Naive thymus-derived CD4-positive, alpha-beta T cell (primary cell): Measurements from ENCODE around the gene DLD. TPM values are rescaled to one million over a fixed set of nuclear protein-coding genes. Genes with fewer than 3 reads are reported as not detected.

Experiments
- ATAC-seq: fragments of 150-1000 bp; cut with Tn5 transposase; 2 replicates; pipeline ENCODE4 v1.10.0; 2021; ENCODE audit warnings: mild to moderate bottlenecking, moderate library complexity
- CTCF ChIA-PET: fragments of 350-600 bp; sonication (Branson Sonifier 250); formaldehyde crosslinking; loops from one replicate; lab custom pipeline; 2021; ENCODE audit warnings: antibody characterized with exemption; lab: Charles Lee
- POLR2A ChIA-PET: fragments of 350-600 bp; sonication (Branson Sonifier 250); formaldehyde crosslinking; loops from one replicate; lab custom pipeline; 2021; ENCODE audit warnings: antibody characterized with exemption, inconsistent platforms; lab: Charles Lee
- DNase-seq, 9 donors: peaks; one replicate each; pipeline versions ENCODE4 v3.0.0 to v3.0.0-alpha.2; 2020 to 2022; ENCODE audit warnings: mixed read lengths in 1 of 9
- H3K27ac ChIP-seq: one replicate; pipeline ENCODE4 v1.7.0; 2013; ENCODE audit warnings: mild to moderate bottlenecking, low read depth, low read length, moderate library complexity
- H3K27me3 ChIP-seq, 2 donors: one replicate each; pipeline ENCODE4 v1.7.0; 2013; ENCODE audit warnings: low read length in 2 of 2, mild to moderate bottlenecking in 2 of 2, moderate library complexity in 2 of 2; ENCODE audit not compliant: control insufficient read depth in 2 of 2, insufficient read depth in 2 of 2
- H3K36me3 ChIP-seq, 3 experiments: 1 replicate in 2 of 3; 2 replicates in 1 of 3; pipeline ENCODE4 v1.7.0; 2013; ENCODE audit warnings: low read length in 3 of 3, mild to moderate bottlenecking in 3 of 3, moderate library complexity in 1 of 3; ENCODE audit not compliant: insufficient read depth in 3 of 3, control insufficient read depth in 2 of 3
- H3K4me1 ChIP-seq, 2 donors: one replicate each; pipeline ENCODE4 v1.7.0; 2013; ENCODE audit warnings: low read length in 2 of 2, mild to moderate bottlenecking in 2 of 2, moderate library complexity in 1 of 2; ENCODE audit not compliant: control insufficient read depth in 2 of 2, insufficient read depth in 2 of 2
- H3K4me3 ChIP-seq: 2 replicates; pipeline ENCODE4 v1.7.0; 2013; ENCODE audit warnings: mild to moderate bottlenecking, low read length
- H3K9me3 ChIP-seq, 3 experiments: 1 replicate in 2 of 3; 2 replicates in 1 of 3; pipeline ENCODE4 v1.7.0; 2013; ENCODE audit warnings: low read length in 3 of 3; ENCODE audit not compliant: control insufficient read depth in 2 of 3
- H3K27ac Mint-ChIP-seq, 9 donors: one replicate each; pipeline ENCODE4 v1.8.0; 2020 to 2022; ENCODE audit warnings: mixed read lengths in 9 of 9, mild to moderate bottlenecking in 8 of 9, moderate library complexity in 5 of 9, inconsistent platforms in 2 of 9
- H3K27me3 Mint-ChIP-seq, 5 donors: one replicate each; pipeline ENCODE4 v1.8.0; 2021 to 2022; ENCODE audit warnings: mixed read lengths in 5 of 5, mild to moderate bottlenecking in 1 of 5
- H3K36me3 Mint-ChIP-seq, 5 donors: one replicate each; pipeline ENCODE4 v1.8.0; 2020 to 2022; ENCODE audit warnings: mixed read lengths in 5 of 5, mild to moderate bottlenecking in 3 of 5, inconsistent platforms in 1 of 5
- H3K4me1 Mint-ChIP-seq, 7 donors: one replicate each; pipeline ENCODE4 v1.8.0; 2020 to 2022; ENCODE audit warnings: mixed read lengths in 7 of 7, mild to moderate bottlenecking in 3 of 7, inconsistent platforms in 1 of 7
- H3K4me3 Mint-ChIP-seq, 10 donors: one replicate each; pipeline ENCODE4 v1.8.0; 2020 to 2022; ENCODE audit warnings: mild to moderate bottlenecking in 10 of 10, mixed read lengths in 10 of 10, moderate library complexity in 6 of 10, inconsistent platforms in 2 of 10
- H3K9me3 Mint-ChIP-seq, 11 donors: one replicate each; pipeline ENCODE4 v1.8.0; 2020 to 2022; ENCODE audit warnings: mixed read lengths in 11 of 11, mild to moderate bottlenecking in 4 of 11, inconsistent platforms in 1 of 11, moderate library complexity in 1 of 11
- intact Hi-C, 2 donors: fragments of 100-400 bp; cut with micrococcal nuclease; formaldehyde crosslinking; loops; one replicate each; pipeline ENCODE4 v1.15.1; 2023
- polyA plus RNA-seq, 2 donors: library from polyadenylated mRNA; unstranded; fragments of 300-500 nt; fragmentation: Illumina TruSeq; gene quantifications; one replicate each; pipeline ENCODE4 v1.2.3, GENCODE V29; 2021
- total RNA-seq, 6 experiments: library from RNA in 5 of 6; stranded (reverse) in 5 of 6; gene quantifications; 1 replicate in 5 of 6; 2 replicates in 1 of 6; pipeline ENCODE4 v1.2.3 and lab custom pipeline; 2021 to 2026

Gene DLD
- total and polyA plus RNA-seq, 7 experiments from 2014 or later = 44.5 to 72.4 (median 53.7) TPM

GRCh38 chr7:107913851-107914250 lies 22.9 kb downstream of the DLD start:
- DNase-seq (no peak), ATAC-seq (no peak)
- Mint-ChIP-seq H3K36me3 (peaks cover 33 to 85% (median 66%) of the 10 kb centered on the region in 5 donors), H3K9me3 (peaks cover 0 to 5% (median 0%) of the 10 kb centered on the region in 11 donors), H3K4me1 (peaks cover 16 to 43% (median 29%) of the 10 kb centered on the region in 7 donors), H3K27me3 (no peaks in the 10 kb centered on the region), H3K27ac (peak overlapping the region in 2 of 9 donors; percentile 19 to 42), H3K4me3 (no peak overlapping the region)
- Histone ChIP-seq H3K27me3 (no peaks in the 10 kb centered on the region), H3K36me3 (peaks cover 18 to 49% (median 19%) of the 10 kb centered on the region in 3 experiments), H3K27ac (no peak overlapping the region), H3K4me1 (no peaks in the 10 kb centered on the region), H3K9me3 (no peaks in the 10 kb centered on the region), H3K4me3 (no peak overlapping the region)
- POLR2A ChIA-PET = no interaction called here
- CTCF ChIA-PET = no interaction called here
- intact Hi-C loops = loop anchor here in 1 of 2 donors (10.0 kb wide), 1 partner anchor 231 kb away; no protein-coding TSS in a partner anchor

GRCh38 chr7:107914831-107915230 lies 23.8 kb downstream of the DLD start:
- ChIA-PET CTCF (no interaction called here), POLR2A (no interaction called here)
- H3K27me3 ChIP-seq = no peaks in the 10 kb centered on the region
- Mint-ChIP-seq H3K4me3 (no peak overlapping the region), H3K27ac (peak overlapping the region in 3 of 9 donors; percentile 51 to 73 (median 63)), H3K4me1 (peaks cover 16 to 43% (median 31%) of the 10 kb centered on the region in 7 donors), H3K36me3 (peaks cover 29 to 85% (median 63%) of the 10 kb centered on the region in 5 donors), H3K27me3 (no peaks in the 10 kb centered on the region), H3K9me3 (peaks cover 0 to 5% (median 0%) of the 10 kb centered on the region in 11 donors)
- intact Hi-C loops = loop anchor here in 1 of 2 donors (10.0 kb wide), 1 partner anchor 230 kb away; no protein-coding TSS in a partner anchor
- H3K9me3 ChIP-seq = no peaks in the 10 kb centered on the region
- no peak overlapping the region for H3K27ac ChIP-seq
- no peaks in the 10 kb centered on the region for H3K4me1 ChIP-seq
- ATAC-seq (no peak), DNase-seq (no peak)
- H3K36me3 ChIP-seq = peaks cover 11 to 48% (median 20%) of the 10 kb centered on the region in 3 experiments
- H3K4me3 ChIP-seq = no peak overlapping the region

GRCh38 chr7:107915541-107915940 lies 24.6 kb downstream of the DLD start:
- peaks cover 11 to 55% (median 19%) of the 10 kb centered on the region in 3 experiments for H3K36me3 ChIP-seq
- H3K27ac ChIP-seq = no peak overlapping the region
- peaks cover 26 to 85% (median 64%) of the 10 kb centered on the region in 5 donors for H3K36me3 Mint-ChIP-seq
- peaks cover 16 to 42% (median 37%) of the 10 kb centered on the region in 7 donors for H3K4me1 Mint-ChIP-seq
- H3K27ac Mint-ChIP-seq = peak overlapping the region in 1 of 9 donors; percentile 73
- DNase-seq (no peak), ATAC-seq (no peak)
- H3K9me3 Mint-ChIP-seq = peaks cover 0 to 5% (median 0%) of the 10 kb centered on the region in 11 donors
- intact Hi-C loops = loop anchor here in 1 of 2 donors (10.0 kb wide), 1 partner anchor 229 kb away; no protein-coding TSS in a partner anchor
- no peak overlapping the region for H3K4me3 ChIP-seq
- H3K9me3 ChIP-seq = no peaks in the 10 kb centered on the region
- CTCF ChIA-PET = no interaction called here
- H3K27me3 Mint-ChIP-seq = no peaks in the 10 kb centered on the region
- H3K4me3 Mint-ChIP-seq = no peak overlapping the region
- POLR2A ChIA-PET = no interaction called here
- no peaks in the 10 kb centered on the region for H3K4me1 ChIP-seq
- H3K27me3 ChIP-seq = no peaks in the 10 kb centered on the region

DNA sequence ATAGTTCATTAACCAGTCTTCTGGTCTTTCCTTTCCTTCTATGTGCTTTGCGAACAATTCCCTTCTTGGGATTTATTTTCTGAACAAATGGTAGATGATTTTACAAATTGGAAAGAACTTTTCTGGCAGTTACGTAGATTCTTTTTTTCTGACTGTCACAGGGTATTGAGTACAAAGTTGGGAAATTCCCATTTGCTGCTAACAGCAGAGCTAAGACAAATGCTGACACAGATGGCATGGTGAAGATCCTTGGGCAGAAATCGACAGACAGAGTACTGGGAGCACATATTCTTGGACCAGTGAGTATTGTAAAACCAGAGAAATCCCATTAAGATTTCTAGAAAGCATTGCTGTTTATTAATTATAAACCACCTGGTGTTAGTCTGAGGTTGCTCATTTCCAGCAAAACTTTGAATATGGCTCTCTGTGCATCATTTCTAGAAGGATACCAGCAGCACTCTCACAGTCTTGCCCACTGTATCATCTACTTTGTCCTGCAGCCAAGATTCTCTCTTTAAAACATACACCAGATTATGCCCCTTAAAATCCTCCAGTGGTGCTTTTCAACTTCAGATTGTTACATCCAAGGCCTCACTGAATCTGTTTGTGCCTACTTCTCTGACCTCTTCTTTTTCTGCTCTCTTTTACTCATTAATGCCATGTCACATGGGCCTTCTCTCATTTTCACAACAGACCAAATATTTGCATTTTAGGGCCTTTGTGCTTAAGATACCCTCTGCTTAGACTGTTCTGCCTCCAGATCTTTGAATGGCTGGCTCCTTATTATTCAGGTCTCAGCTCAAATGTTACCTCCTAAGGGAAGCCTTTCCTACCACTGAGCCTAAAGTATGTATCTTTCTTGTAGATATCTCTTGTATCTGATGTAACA lies 27.0 kb downstream of the DLD start:
- Mint-ChIP-seq H3K36me3 (peaks cover 7 to 83% (median 56%) of the 10 kb centered on the region in 5 donors), H3K9me3 (peaks cover 0 to 3% (median 0%) of the 10 kb centered on the region in 11 donors), H3K4me1 (peaks cover 12 to 46% (median 35%) of the 10 kb centered on the region in 7 donors), H3K4me3 (no peak overlapping the region), H3K27me3 (no peaks in the 10 kb centered on the region), H3K27ac (peak overlapping the region in 1 of 9 donors; percentile 12)
- no peak overlapping the region for H3K4me3 ChIP-seq
- ChIA-PET POLR2A (no interaction called here), CTCF (interaction anchor here (1.0 kb wide), 1 partner anchor 8 kb away, joined by 3 read pairs; no protein-coding TSS in a partner anchor)
- intact Hi-C loops = loop anchor here in 1 of 2 donors (2.0 to 10.0 kb wide), 2 partner anchors 19 to 227 kb away; no protein-coding TSS in a partner anchor
- no peak for DNase-seq
- no peak for ATAC-seq
- peaks cover 8 to 45% (median 13%) of the 10 kb centered on the region in 3 experiments for H3K36me3 ChIP-seq
- no peaks in the 10 kb centered on the region for H3K9me3 ChIP-seq
- no peak overlapping the region for H3K27ac ChIP-seq
- no peaks in the 10 kb centered on the region for H3K27me3 ChIP-seq
- peaks cover 0 to 2% of the 10 kb centered on the region in 2 donors for H3K4me1 ChIP-seq

DNA sequence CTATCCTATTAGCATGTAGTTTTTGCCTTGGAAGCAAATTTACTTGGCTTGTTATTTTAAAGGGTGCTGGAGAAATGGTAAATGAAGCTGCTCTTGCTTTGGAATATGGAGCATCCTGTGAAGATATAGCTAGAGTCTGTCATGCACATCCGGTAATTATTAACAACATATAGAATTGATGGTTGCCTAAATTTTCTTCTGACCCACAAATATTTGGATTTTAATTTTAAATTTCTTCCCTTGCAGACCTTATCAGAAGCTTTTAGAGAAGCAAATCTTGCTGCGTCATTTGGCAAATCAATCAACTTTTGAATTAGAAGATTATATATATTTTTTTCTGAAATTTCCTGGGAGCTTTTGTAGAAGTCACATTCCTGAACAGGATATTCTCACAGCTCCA lies 28.0 kb downstream of the DLD start:
- H3K27me3 ChIP-seq = no peaks in the 10 kb centered on the region
- Mint-ChIP-seq H3K9me3 (peaks cover 0 to 3% (median 0%) of the 10 kb centered on the region in 11 donors), H3K36me3 (peaks cover 7 to 77% (median 52%) of the 10 kb centered on the region in 5 donors), H3K4me1 (peaks cover 15 to 46% (median 35%) of the 10 kb centered on the region in 7 donors), H3K4me3 (no peak overlapping the region), H3K27me3 (no peaks in the 10 kb centered on the region), H3K27ac (no peak overlapping the region)
- ATAC-seq = no peak
- CTCF ChIA-PET = interaction anchor here (0.5 to 1.1 kb wide), 2 partner anchors 40 to 163 kb away, joined by 3 read pairs; no protein-coding TSS in a partner anchor
- H3K36me3 ChIP-seq = peaks cover 8 to 45% (median 13%) of the 10 kb centered on the region in 3 experiments
- intact Hi-C loops = loop anchor here in 1 of 2 donors (2.0 to 10.0 kb wide), 2 partner anchors 20 to 226 kb away; no protein-coding TSS in a partner anchor
- peaks cover 0 to 8% of the 10 kb centered on the region in 2 donors for H3K4me1 ChIP-seq
- POLR2A ChIA-PET = interaction anchor here (0.7 kb wide), 1 partner anchor 73 kb away, joined by 3 read pairs; no protein-coding TSS in a partner anchor
- no peak overlapping the region for H3K4me3 ChIP-seq
- no peaks in the 10 kb centered on the region for H3K9me3 ChIP-seq
- no peak for DNase-seq
- no peak overlapping the region for H3K27ac ChIP-seq

DNA sequence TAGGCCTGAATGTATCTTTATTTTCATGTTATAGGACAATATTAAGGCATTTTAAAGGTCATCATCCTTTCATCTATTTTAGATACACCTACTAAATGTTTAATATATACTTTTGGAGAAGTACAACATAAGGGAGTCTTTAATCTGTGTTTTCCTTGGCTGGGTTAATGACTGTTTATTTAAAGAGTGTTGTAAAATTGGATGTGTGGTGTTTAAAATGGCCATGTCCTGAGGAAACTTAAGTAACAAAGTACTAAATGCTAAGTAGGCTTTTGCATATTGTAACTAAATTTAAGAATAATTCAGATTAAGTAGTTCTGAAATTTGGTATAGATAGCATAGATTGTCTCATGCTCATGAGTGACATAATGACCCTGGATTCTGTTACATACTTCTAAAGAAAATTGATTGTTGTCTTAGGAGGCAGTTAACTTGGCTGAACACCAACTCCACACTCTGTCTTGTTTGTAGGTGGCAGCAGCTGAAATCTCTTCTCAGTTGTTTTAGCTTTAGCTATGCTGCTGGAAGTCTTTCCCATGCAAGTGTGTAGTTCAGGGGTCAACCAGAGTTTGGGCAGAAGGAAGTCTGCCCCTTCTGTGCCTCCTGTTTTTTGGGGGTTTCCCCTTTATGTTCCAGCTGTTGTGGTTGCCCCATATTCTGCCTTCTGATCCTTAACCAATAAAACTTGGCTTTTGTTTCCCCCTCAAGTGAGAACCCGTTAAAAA lies 29.2 kb downstream of the DLD start:
- CTCF ChIA-PET = no interaction called here
- ATAC-seq (no peak), DNase-seq (no peak)
- Mint-ChIP-seq H3K4me1 (peaks cover 23 to 51% (median 43%) of the 10 kb centered on the region in 7 donors), H3K27me3 (no peaks in the 10 kb centered on the region), H3K27ac (peak overlapping the region in 3 of 9 donors; percentile 5 to 63 (median 32)), H3K9me3 (peaks cover 0 to 3% (median 0%) of the 10 kb centered on the region in 11 donors), H3K36me3 (peaks cover 7 to 68% (median 54%) of the 10 kb centered on the region in 5 donors), H3K4me3 (no peak overlapping the region)
- POLR2A ChIA-PET = no interaction called here
- H3K4me1 ChIP-seq = peaks cover 9 to 21% of the 10 kb centered on the region in 2 donors
- H3K36me3 ChIP-seq = peaks cover 13 to 45% (median 13%) of the 10 kb centered on the region in 3 experiments
- intact Hi-C loops = loop anchor here in 1 of 2 donors (10.0 kb wide), 1 partner anchor 225 kb away; no protein-coding TSS in a partner anchor
- no peak overlapping the region for H3K4me3 ChIP-seq
- H3K9me3 ChIP-seq = no peaks in the 10 kb centered on the region
- H3K27me3 ChIP-seq = no peaks in the 10 kb centered on the region
- no peak overlapping the region for H3K27ac ChIP-seq
